SU-DHL-6 (cell line): Measurements from ENCODE around the gene CBFA2T3.

Experiments
- H2AFZ ChIP-seq: fragments of 200-600 bp; sonication (generic); 2 replicates; pipeline ENCODE4 v1.6.1; 2014; ENCODE audit warnings: low read depth, mild to moderate bottlenecking, moderate library complexity, mixed read lengths, antibody characterized with exemption, low read length; ENCODE audit not compliant: severe bottlenecking
- H3F3A ChIP-seq: fragments of 200-600 bp; shearing (Covaris generic); 2 replicates; pipeline ENCODE4 v1.6.0; 2016; ENCODE audit warnings: antibody characterized with exemption, mild to moderate bottlenecking; ENCODE audit not compliant: insufficient read depth
- H3K27ac ChIP-seq: fragments of 200-600 bp; sonication (generic); 2 replicates; pipeline ENCODE4 v1.5.1; 2016; ENCODE audit warnings: low read depth, mild to moderate bottlenecking, low read length, moderate library complexity, mixed read lengths
- H3K27me3 ChIP-seq: fragments of 200-600 bp; sonication (generic), shearing (Covaris generic); 2 replicates; pipeline ENCODE4 v1.6.0; 2014; ENCODE audit warnings: mild to moderate bottlenecking, low read length
- H3K36me3 ChIP-seq: fragments of 200-600 bp; sonication (generic); 2 replicates; pipeline ENCODE4 v1.6.1; 2014; ENCODE audit warnings: mild to moderate bottlenecking, low read length, mixed read lengths
- H3K4me2 ChIP-seq: fragments of 300-600, 200-600 bp; shearing (Covaris generic), sonication (generic); 2 replicates; pipeline ENCODE4 v1.6.0; 2014; ENCODE audit warnings: low read length, low read depth, mild to moderate bottlenecking; ENCODE audit not compliant: poor library complexity, severe bottlenecking
- H3K4me3 ChIP-seq: fragments of 200-600 bp; sonication (generic); 2 replicates; pipeline ENCODE4 v1.5.1; 2014; ENCODE audit warnings: antibody characterized with exemption, low read length, mild to moderate bottlenecking, mixed read lengths; ENCODE audit not compliant: insufficient read depth, poor library complexity, severe bottlenecking
- H3K79me2 ChIP-seq: fragments of 200-600 bp; sonication (generic); 2 replicates; pipeline ENCODE4 v1.6.1; 2014; ENCODE audit warnings: mild to moderate bottlenecking, low read length, moderate library complexity; ENCODE audit not compliant: insufficient read depth
- H3K9ac ChIP-seq: fragments of 200-600 bp; sonication (generic); 2 replicates; pipeline ENCODE4 v1.7.0; 2014; ENCODE audit warnings: mild to moderate bottlenecking, low read length
- H3K9me2 ChIP-seq: fragments of 200-600 bp; sonication (generic); replicated peaks from 2 replicates; pipeline ENCODE4 v1.6.1; 2014; ENCODE audit warnings: low read length; ENCODE audit not compliant: insufficient read depth
- H3K9me3 ChIP-seq: fragments of 200-600 bp; sonication (generic); 2 replicates; pipeline ENCODE4 v1.6.1; 2014; ENCODE audit warnings: low read length, mixed read lengths; ENCODE audit not compliant: insufficient read depth
- H4K20me1 ChIP-seq: fragments of 200-600 bp; sonication (generic); 2 replicates; pipeline ENCODE4 v1.6.1; 2014; ENCODE audit warnings: low read depth, mild to moderate bottlenecking, antibody characterized with exemption, low read length, moderate library complexity, mixed read lengths
- EZH2phosphoT487 ChIP-seq: fragments of 200-600 bp; sonication (generic), shearing (Covaris generic); conservative IDR thresholded peaks from 2 replicates; pipeline ENCODE4 v1.6.1; 2018; ENCODE audit warnings: mild to moderate bottlenecking, antibody characterized with exemption, low read length, moderate library complexity, mixed read lengths
- TF ChIP-seq, protein P1 (sequence below): fragments of 200-600 bp; sonication (generic); IDR thresholded peaks from one replicate; pipeline ENCODE4 v1.5.1; 2017; ENCODE audit warnings: antibody characterized with exemption, mild to moderate bottlenecking, low read length, moderate library complexity; ENCODE audit not compliant: insufficient read depth, poor library complexity, severe bottlenecking

CBFA2T3 gene

DNA sequence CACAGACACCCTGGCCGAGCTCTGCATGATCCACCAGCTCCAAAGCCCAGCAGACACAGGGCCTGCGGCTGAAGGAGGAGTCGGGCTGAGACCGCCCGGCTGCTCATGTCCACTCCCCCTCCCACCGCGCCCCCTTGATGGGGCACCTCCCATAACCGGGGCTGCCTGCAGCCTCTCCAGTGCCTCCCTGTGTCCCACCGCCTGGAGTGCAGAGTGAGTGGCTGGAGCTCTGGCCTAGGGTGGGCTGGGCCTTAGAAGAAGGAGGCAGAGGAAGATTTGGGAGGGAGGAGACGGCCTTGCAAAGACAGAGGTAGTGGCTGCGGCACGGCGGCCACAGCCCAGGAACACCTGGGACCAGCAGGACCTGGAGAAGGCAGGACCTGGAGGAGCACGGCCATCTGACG, 4.0 kb downstream of the CBFA2T3 start:
- Histone ChIP-seq H3K4me3 (peak overlapping the region; percentile 43), H3K9me3 (no peaks in the 10 kb centered on the region), H2AFZ (no peak overlapping the region), H4K20me1 (no peaks in the 10 kb centered on the region), H3K9me2 (no peaks in the 10 kb centered on the region), H3K79me2 (peaks cover 7% of the 10 kb centered on the region; the same call in 1 of the 2 replicates), H3K27ac (peak overlapping the region; percentile 94), H3F3A (peaks cover 84% of the 10 kb centered on the region), H3K27me3 (no peaks in the 10 kb centered on the region), H3K9ac (peak overlapping the region; percentile 71), H3K36me3 (no peaks in the 10 kb centered on the region), H3K4me2 (peak overlapping the region; percentile 70)
- TF ChIP-seq, protein P1, sequence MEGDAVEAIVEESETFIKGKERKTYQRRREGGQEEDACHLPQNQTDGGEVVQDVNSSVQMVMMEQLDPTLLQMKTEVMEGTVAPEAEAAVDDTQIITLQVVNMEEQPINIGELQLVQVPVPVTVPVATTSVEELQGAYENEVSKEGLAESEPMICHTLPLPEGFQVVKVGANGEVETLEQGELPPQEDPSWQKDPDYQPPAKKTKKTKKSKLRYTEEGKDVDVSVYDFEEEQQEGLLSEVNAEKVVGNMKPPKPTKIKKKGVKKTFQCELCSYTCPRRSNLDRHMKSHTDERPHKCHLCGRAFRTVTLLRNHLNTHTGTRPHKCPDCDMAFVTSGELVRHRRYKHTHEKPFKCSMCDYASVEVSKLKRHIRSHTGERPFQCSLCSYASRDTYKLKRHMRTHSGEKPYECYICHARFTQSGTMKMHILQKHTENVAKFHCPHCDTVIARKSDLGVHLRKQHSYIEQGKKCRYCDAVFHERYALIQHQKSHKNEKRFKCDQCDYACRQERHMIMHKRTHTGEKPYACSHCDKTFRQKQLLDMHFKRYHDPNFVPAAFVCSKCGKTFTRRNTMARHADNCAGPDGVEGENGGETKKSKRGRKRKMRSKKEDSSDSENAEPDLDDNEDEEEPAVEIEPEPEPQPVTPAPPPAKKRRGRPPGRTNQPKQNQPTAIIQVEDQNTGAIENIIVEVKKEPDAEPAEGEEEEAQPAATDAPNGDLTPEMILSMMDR: no peak
- TF ChIP-seq EZH2phosphoT487: no peak

DNA sequence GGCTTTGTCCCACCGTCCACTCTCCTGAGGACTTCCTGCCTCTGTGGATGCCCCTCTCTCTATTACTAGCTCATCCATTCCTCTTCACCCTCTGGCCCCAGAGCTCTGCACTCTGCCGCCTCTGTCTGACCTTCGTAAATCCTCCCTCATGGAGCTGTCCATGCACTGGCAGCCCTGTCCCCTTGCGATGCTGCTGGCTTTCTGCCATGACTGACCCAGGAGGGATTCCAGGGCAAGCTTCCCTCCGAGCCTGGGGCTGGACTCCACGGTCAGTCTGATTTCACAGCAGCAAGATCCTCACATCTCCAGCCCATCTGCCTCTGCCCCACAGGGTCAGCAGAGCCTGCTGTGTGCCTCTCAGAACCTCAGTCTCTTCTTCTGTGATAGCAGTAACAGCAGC, 4.7 kb downstream of the CBFA2T3 start:
- no peak overlapping the region for H2AFZ ChIP-seq
- peak overlapping the region; percentile 71 for H3K9ac ChIP-seq
- TF ChIP-seq, protein P1: no peak
- no peak for TF ChIP-seq EZH2phosphoT487
- no peaks in the 10 kb centered on the region for H3K9me2 ChIP-seq
- peaks cover 84% of the 10 kb centered on the region for H3F3A ChIP-seq
- H3K4me3 ChIP-seq: peak overlapping the region; percentile 43
- H3K27me3 ChIP-seq: no peaks in the 10 kb centered on the region
- H3K79me2 ChIP-seq: peaks cover 7% of the 10 kb centered on the region; the same call in 1 of the 2 replicates
- H3K27ac ChIP-seq: peak overlapping the region; percentile 94
- no peaks in the 10 kb centered on the region for H4K20me1 ChIP-seq
- H3K4me2 ChIP-seq: peak overlapping the region; percentile 70
- H3K36me3 ChIP-seq: no peaks in the 10 kb centered on the region
- no peaks in the 10 kb centered on the region for H3K9me3 ChIP-seq

DNA sequence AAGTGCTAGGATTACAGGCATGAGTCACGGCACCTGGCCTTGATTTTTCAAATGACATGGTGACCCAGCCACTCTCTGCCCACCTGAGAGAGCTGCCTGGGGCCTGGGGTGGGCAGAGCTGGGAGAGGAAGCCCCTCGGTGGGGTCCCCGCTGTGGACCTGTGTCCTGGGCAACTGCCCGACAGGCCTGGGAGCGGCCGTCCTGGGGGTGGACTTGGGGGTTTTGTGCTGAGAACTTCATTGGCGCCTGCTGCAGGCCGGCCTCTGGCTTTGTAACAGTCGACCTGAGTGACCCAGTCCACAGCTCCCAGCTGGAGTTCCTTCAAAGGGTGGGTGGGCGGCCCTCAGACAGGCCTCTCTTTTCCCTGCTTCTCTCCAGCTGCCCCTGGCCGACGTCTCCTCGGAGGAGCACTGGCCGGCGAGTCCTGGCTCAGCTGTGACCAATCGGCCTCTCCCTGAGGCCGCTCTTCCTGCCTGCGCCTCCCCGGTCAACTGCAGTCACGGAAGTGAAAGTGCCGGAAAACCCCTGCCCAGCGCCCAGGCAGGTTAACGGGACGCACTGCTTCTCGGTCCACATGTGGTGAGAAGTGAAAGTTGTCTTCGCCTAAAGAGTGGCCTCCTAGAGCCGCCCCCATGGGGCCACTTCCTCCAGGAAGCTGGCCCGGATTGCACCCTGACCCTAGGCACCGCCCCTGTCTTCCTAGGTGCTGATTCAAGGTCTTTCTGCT, 5.5 kb downstream of the CBFA2T3 start:
- Histone ChIP-seq H3K79me2 (peaks cover 7% of the 10 kb centered on the region; the same call in 1 of the 2 replicates), H3K4me3 (peak overlapping the region; percentile 40), H3F3A (peaks cover 79% of the 10 kb centered on the region), H3K36me3 (no peaks in the 10 kb centered on the region), H3K9ac (peak overlapping the region; percentile 71), H3K9me3 (no peaks in the 10 kb centered on the region), H3K27ac (peak overlapping the region; percentile 94), H3K27me3 (no peaks in the 10 kb centered on the region), H2AFZ (no peak overlapping the region), H3K9me2 (no peaks in the 10 kb centered on the region), H4K20me1 (no peaks in the 10 kb centered on the region), H3K4me2 (peak overlapping the region; percentile 70)
- TF ChIP-seq EZH2phosphoT487: no peak
- TF ChIP-seq, protein P1: no peak
